HEK293 (cell line): Measurements from ENCODE around the gene SCNN1G.

Experiments
- CTCF ChIP-seq: fragments of 450-650 bp; formaldehyde crosslinking; IDR thresholded peaks from 2 replicates; pipeline ENCODE4 v1.5.1; 2016; ENCODE audit warnings: missing biosample characterization, missing genetic modification characterization
- GLIS2 ChIP-seq: fragments of 450-650 bp; formaldehyde crosslinking; IDR thresholded peaks from 2 replicates; pipeline ENCODE4 v1.5.1; 2016; ENCODE audit warnings: missing biosample characterization, missing genetic modification characterization
- HOXA7 ChIP-seq: sonication (generic); formaldehyde crosslinking; IDR thresholded peaks from 2 replicates; pipeline ENCODE4 v1.8.1; 2022; ENCODE audit warnings: missing genetic modification reagents, borderline replicate concordance
- SCRT1 ChIP-seq: fragments of 450-650 bp; formaldehyde crosslinking; IDR thresholded peaks from 2 replicates; pipeline ENCODE4 v1.5.1; 2016; ENCODE audit warnings: missing biosample characterization, missing genetic modification characterization, borderline replicate concordance
- WT1 ChIP-seq: fragments of 450-650 bp; formaldehyde crosslinking; IDR thresholded peaks from 2 replicates; pipeline ENCODE4 v1.5.1; 2016; ENCODE audit warnings: missing biosample characterization, missing genetic modification characterization
- YY1 ChIP-seq: fragments of 450-650 bp; formaldehyde crosslinking; IDR thresholded peaks from 2 replicates; pipeline ENCODE4 v1.5.1; 2018; ENCODE audit warnings: missing biosample characterization, missing genetic modification characterization
- ZNF138 ChIP-seq: fragments of 450-650 bp; formaldehyde crosslinking; IDR thresholded peaks from 2 replicates; pipeline ENCODE4 v1.5.1; 2016; ENCODE audit warnings: missing biosample characterization, missing genetic modification characterization, borderline replicate concordance
- ZNF175 ChIP-seq: fragments of 450-650 bp; formaldehyde crosslinking; IDR thresholded peaks from 2 replicates; pipeline ENCODE4 v1.5.1; 2016; ENCODE audit warnings: missing biosample characterization, missing genetic modification characterization
- ZXDB ChIP-seq: fragments of 450-650 bp; formaldehyde crosslinking; IDR thresholded peaks from 2 replicates; pipeline ENCODE4 v1.5.1; 2016; ENCODE audit warnings: missing biosample characterization, missing genetic modification characterization
- TF ChIP-seq, protein P1 (sequence below): fragments of 450-650 bp; formaldehyde crosslinking; IDR thresholded peaks from 2 replicates; pipeline ENCODE4 v1.5.1; 2016; ENCODE audit warnings: missing biosample characterization, missing genetic modification characterization

DNA sequence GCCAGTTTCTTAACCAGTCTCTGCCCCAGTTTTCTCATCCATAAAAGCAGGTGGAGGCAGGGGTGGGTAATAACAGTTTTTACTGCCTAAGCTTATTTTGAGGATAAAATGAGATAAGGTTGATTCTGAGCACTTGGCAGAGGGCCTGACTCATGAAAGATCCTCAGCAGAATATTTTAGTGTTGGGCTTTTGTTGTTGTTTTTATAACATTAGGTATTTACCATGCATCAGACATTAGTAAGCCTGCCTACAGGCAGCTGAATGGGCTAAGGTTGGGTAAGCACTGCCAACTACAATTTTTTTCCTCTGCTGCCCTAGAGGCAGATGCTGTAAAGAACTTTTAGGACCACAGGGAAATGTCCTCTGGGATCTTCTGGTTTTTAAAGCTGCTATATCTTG lies 43.1 kb downstream of the SCNN1G start:
- TF ChIP-seq HOXA7 (CRISPR knock-in tag) = no peak
- TF ChIP-seq CTCF (tag by site-specific recombination) = no peak
- no peak for TF ChIP-seq YY1 (tag by site-specific recombination)
- no peak for TF ChIP-seq WT1 (tag by site-specific recombination)
- TF ChIP-seq GLIS2 (tag by site-specific recombination) = no peak
- TF ChIP-seq ZNF175 (tag by site-specific recombination) = no peak
- TF ChIP-seq ZXDB (tag by site-specific recombination) = no peak
- TF ChIP-seq, protein P1, sequence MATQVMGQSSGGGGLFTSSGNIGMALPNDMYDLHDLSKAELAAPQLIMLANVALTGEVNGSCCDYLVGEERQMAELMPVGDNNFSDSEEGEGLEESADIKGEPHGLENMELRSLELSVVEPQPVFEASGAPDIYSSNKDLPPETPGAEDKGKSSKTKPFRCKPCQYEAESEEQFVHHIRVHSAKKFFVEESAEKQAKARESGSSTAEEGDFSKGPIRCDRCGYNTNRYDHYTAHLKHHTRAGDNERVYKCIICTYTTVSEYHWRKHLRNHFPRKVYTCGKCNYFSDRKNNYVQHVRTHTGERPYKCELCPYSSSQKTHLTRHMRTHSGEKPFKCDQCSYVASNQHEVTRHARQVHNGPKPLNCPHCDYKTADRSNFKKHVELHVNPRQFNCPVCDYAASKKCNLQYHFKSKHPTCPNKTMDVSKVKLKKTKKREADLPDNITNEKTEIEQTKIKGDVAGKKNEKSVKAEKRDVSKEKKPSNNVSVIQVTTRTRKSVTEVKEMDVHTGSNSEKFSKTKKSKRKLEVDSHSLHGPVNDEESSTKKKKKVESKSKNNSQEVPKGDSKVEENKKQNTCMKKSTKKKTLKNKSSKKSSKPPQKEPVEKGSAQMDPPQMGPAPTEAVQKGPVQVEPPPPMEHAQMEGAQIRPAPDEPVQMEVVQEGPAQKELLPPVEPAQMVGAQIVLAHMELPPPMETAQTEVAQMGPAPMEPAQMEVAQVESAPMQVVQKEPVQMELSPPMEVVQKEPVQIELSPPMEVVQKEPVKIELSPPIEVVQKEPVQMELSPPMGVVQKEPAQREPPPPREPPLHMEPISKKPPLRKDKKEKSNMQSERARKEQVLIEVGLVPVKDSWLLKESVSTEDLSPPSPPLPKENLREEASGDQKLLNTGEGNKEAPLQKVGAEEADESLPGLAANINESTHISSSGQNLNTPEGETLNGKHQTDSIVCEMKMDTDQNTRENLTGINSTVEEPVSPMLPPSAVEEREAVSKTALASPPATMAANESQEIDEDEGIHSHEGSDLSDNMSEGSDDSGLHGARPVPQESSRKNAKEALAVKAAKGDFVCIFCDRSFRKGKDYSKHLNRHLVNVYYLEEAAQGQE = no peak
- no peak for TF ChIP-seq ZNF138
- TF ChIP-seq SCRT1 = no peak
